ENCODE measurements around the gene RFX2. TPM values are rescaled to one million over a fixed set of nuclear protein-coding genes. Genes with fewer than 3 reads are reported as not detected.

RFX2 gene
- total RNA-seq, 2 donors from 2014 or later: 21.7 to 30.3 TPM

- H3K27ac ChIP-seq: no peak overlapping the region
- no peak for DNase-seq (ENCODE audit: low spot score)
- H3K4me3 ChIP-seq: no peak overlapping the region
- no peak for ATAC-seq (ENCODE audit: insufficient number of reproducible peaks, low FRiP score, low read depth)
- no peaks in the 10 kb centered on the region for H3K36me3 ChIP-seq
- H3K27me3 ChIP-seq (replicated peaks; ENCODE audit: insufficient read depth): no peaks in the 10 kb centered on the region
- TF ChIP-seq CTCF (IDR thresholded peaks at IDR 0.05): no peak
- peaks cover 57 to 89% of the 10 kb centered on the region in 2 donors for H3K4me1 ChIP-seq (ENCODE audit: control insufficient read depth in 1 of 2, low read depth in 2 of 2)
- H3K9me3 ChIP-seq: no peaks in the 10 kb centered on the region
Measured at GRCh38 chr19:5950741-5951140, 159.6 kb downstream of the RFX2 start.

GRCh38 chr19:5949792-5950305 lies 160.5 kb downstream of the RFX2 start:
- H3K27me3 ChIP-seq (replicated peaks; ENCODE audit: insufficient read depth): no peaks in the 10 kb centered on the region
- H3K27ac ChIP-seq: no peak overlapping the region
- DNase-seq (ENCODE audit: low spot score) (no peak), ATAC-seq (ENCODE audit: insufficient number of reproducible peaks, low FRiP score, low read depth) (no peak)
- H3K9me3 ChIP-seq: no peaks in the 10 kb centered on the region
- H3K4me1 ChIP-seq (ENCODE audit: control insufficient read depth in 1 of 2, low read depth in 2 of 2): peaks cover 49 to 81% of the 10 kb centered on the region in 2 donors
- no peaks in the 10 kb centered on the region for H3K36me3 ChIP-seq
- H3K4me3 ChIP-seq: no peak overlapping the region
- TF ChIP-seq CTCF (IDR thresholded peaks at IDR 0.05): no peak

GRCh38 chr19:5948752-5949564 lies 161.3 kb downstream of the RFX2 start:
- no peak for ATAC-seq (ENCODE audit: insufficient number of reproducible peaks, low FRiP score, low read depth)
- Histone ChIP-seq H3K9me3 (no peaks in the 10 kb centered on the region), H3K4me1 (ENCODE audit: control insufficient read depth in 1 of 2, low read depth in 2 of 2) (peaks cover 44 to 73% of the 10 kb centered on the region in 2 donors), H3K27ac (no peak overlapping the region), H3K27me3 (replicated peaks; ENCODE audit: insufficient read depth) (no peaks in the 10 kb centered on the region), H3K4me3 (no peak overlapping the region), H3K36me3 (no peaks in the 10 kb centered on the region)
- no peak for TF ChIP-seq CTCF (IDR thresholded peaks at IDR 0.05)
- no peak for DNase-seq (ENCODE audit: low spot score)

GRCh38 chr19:5947435-5947834 lies 162.9 kb downstream of the RFX2 start:
- H3K4me1 ChIP-seq (ENCODE audit: control insufficient read depth in 1 of 2, low read depth in 2 of 2): peaks cover 29 to 58% of the 10 kb centered on the region in 2 donors
- no peak overlapping the region for H3K27ac ChIP-seq
- H3K9me3 ChIP-seq: no peaks in the 10 kb centered on the region
- no peak overlapping the region for H3K4me3 ChIP-seq
- DNase-seq (ENCODE audit: low spot score) (no peak), ATAC-seq (ENCODE audit: insufficient number of reproducible peaks, low FRiP score, low read depth) (no peak)
- H3K36me3 ChIP-seq: no peaks in the 10 kb centered on the region
- no peak for TF ChIP-seq CTCF (IDR thresholded peaks at IDR 0.05)
- no peaks in the 10 kb centered on the region for H3K27me3 ChIP-seq (replicated peaks; ENCODE audit: insufficient read depth)

GRCh38 chr19:5943623-5944022 lies 166.7 kb downstream of the RFX2 start:
- H3K4me1 ChIP-seq (ENCODE audit: control insufficient read depth in 1 of 2, low read depth in 2 of 2): peaks cover 9 to 23% of the 10 kb centered on the region in 2 donors
- no peaks in the 10 kb centered on the region for H3K9me3 ChIP-seq
- H3K27ac ChIP-seq: no peak overlapping the region
- ATAC-seq (ENCODE audit: insufficient number of reproducible peaks, low FRiP score, low read depth) (no peak), DNase-seq (ENCODE audit: low spot score) (no peak)
- TF ChIP-seq CTCF (IDR thresholded peaks at IDR 0.05): no peak
- no peak overlapping the region for H3K4me3 ChIP-seq
- H3K27me3 ChIP-seq (replicated peaks; ENCODE audit: insufficient read depth): no peaks in the 10 kb centered on the region
- H3K36me3 ChIP-seq: peaks cover 27% of the 10 kb centered on the region

Other genes starting within 250 kb of the RFX2 start
- gene FUT5, start 240.0 kb downstream of the RFX2 start, total RNA-seq: not detected
- 100 to 1,000 TPM in 1 of 2 donors, 10 to 100 TPM in 1; 83.2 to 177 TPM for gene NDUFA11, start 206.7 kb downstream of the RFX2 start, total RNA-seq
- 10 to 100 TPM; 13.3 to 13.6 TPM for gene VMAC, start 205.6 kb downstream of the RFX2 start, total RNA-seq
- gene CAPS, start 196.2 kb downstream of the RFX2 start, total RNA-seq: 10 to 100 TPM in 1 of 2 donors, 1 to 10 TPM in 1; 8.5 to 48.7 TPM
- gene RANBP3, start 132.4 kb downstream of the RFX2 start, total RNA-seq: 100 to 1,000 TPM in 1 of 2 donors, 10 to 100 TPM in 1; 51.4 to 101 TPM
- gene ACSBG2, start 25.2 kb upstream of the RFX2 start, total RNA-seq: 1 to 10 TPM in 1 of 2 donors, not detected in 1; 1.6 TPM
- 10 to 100 TPM; 23.0 to 31.4 TPM for gene MLLT1, start 169.5 kb upstream of the RFX2 start, total RNA-seq
- not detected for gene ACER1, start 223.1 kb upstream of the RFX2 start, total RNA-seq

Data from thoracic aorta (tissue), 2 donors.